HG02571 (cell line): ENCODE data around the gene SDK2.

ENCODE experiments used
- ATAC-seq: cut with Tn5 transposase; IDR thresholded peaks from one replicate; pipeline ENCODE4 v1.9.1; 2021; ENCODE audit warnings: mild to moderate bottlenecking, moderate library complexity; ENCODE audit not compliant: unreplicated experiment

Gene SDK2

GRCh38 chr17:73430165-73430680 is 214.0 kb downstream of the SDK2 start:
- ATAC-seq, result no peak

DNA sequence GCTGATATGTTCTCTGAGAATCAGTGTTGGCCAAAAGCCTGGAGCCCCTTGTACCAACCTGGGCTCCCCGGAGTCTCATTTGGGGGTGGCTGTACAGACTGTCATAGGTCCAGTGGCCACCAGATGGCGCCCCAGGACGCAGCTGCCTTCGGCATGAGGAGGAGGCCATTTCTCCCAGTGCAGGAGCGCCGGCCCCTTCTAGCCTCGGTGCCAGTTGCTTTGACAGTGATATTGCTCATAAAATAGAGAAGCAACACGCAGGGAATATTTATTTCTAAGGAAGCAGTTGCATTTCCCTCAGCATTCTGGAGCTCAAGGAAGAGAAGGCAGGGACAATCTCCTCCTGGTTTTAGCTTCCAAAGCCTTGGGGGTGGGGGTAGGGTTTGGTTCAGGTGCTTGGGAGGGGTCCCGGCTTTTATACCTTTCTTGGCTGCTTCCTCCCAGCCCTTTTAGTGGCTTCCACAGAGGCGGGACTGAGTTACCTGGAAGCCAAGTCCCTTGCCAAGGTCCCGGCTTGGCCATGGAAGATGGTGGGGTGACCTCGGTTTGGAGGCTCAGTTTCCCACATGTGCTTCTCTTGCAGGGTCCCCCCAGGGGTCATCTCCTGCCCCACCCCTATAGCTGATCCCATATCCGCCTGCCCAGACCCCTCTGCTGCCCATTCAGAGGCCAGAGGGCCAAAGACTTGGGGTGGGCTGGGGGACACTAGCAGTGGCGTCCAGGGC is 214.6 kb downstream of the SDK2 start:
- ATAC-seq, result no peak

GRCh38 chr17:73427198-73427597 is 217.0 kb downstream of the SDK2 start:
- no peak for ATAC-seq

DNA sequence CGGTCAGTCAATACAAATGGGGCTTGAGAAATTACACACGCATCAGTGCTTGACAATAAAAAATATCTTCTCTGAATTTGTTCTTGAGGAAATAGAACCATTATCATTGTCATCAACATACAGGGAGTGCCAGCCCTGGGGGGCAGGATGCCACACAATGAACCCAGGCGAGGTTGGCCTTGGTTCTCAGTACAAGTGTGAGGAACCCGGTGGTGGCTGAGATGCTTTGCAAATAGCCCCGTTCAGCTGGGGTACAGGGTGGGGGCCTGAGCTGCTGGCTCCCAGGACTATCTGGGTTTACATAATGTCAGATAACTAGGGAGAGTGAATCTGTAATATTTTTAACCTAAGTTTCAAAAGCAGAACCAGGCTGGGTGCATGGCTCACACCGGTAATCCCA is 219.7 kb downstream of the SDK2 start:
- no peak for ATAC-seq

DNA sequence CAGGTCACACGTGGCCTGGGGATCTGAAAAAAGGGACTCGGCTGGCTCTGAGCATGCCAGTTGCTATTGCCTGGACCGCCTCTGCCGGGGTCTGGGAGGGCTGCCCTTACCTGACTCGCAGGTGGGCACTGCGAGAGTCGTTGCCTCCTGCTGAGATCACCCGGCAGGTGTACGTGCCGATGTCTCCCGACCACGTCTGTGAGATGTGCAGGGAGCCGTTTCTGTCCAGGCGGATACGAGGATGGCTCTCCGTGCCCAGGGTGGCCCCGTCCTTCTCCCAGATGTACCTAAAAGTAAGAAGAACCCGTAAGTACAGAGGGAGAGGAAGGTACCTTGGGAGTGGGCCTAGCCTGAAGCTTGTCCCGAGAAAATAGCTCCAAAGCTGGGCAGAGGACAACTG is 220.4 kb downstream of the SDK2 start:
- ATAC-seq, result no peak

- ATAC-seq, result no peak
Observed at GRCh38 chr17:73423159-73423715, 221.0 kb downstream of the SDK2 start.

GRCh38 chr17:73422121-73422520 is 222.1 kb downstream of the SDK2 start:
- ATAC-seq, result no peak

GRCh38 chr17:73420897-73421296 is 223.3 kb downstream of the SDK2 start:
- ATAC-seq, result no peak

GRCh38 chr17:73419881-73420280 is 224.4 kb downstream of the SDK2 start:
- ATAC-seq, result no peak

GRCh38 chr17:73419051-73419450 is 225.2 kb downstream of the SDK2 start:
- no peak for ATAC-seq

- no peak for ATAC-seq
Observed at GRCh38 chr17:73415782-73416181, 228.5 kb downstream of the SDK2 start.

GRCh38 chr17:73414171-73414955 is 229.9 kb downstream of the SDK2 start:
- ATAC-seq, result no peak

DNA sequence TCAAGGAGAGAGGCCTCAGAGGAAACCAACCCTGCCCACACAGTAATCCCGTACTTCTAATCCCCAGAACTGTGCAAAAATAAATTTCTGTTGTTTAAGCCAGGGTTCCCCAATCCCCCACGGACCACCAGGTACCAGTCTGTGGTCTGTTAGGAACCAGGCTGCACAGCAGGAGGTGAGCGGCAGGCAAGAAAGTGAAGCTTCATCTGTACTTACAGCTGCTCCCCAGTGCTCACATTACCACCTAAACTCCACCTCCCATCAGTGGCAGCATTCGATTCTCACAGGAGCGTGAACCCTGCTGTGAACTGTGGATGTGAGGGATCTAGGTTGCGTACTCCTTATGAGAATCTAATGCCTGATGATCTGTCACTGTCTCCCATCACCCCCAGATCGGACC is 231.3 kb downstream of the SDK2 start:
- ATAC-seq, result no peak

DNA sequence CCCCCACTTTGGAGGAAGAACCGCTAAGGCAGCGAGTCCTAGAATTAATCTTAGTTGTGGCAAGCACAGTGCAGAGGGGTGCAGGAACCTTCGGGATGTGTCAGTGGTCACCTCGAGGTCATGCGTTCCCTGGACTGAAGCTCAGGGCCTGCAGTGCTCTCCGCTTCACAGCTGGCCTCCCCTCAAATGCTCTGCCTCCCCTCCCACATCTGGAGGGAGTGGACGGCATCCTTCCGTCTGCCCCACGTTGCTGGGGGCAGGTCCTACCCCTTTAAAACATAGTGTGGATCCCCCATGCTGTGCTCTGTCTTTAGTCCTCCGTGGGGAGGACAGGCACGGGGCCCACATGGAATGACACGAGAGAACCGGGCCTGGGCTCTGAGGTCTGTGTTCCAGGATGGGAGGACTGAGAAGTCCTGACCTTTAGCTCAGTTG is 232.9 kb downstream of the SDK2 start:
- ATAC-seq, result no peak

DNA sequence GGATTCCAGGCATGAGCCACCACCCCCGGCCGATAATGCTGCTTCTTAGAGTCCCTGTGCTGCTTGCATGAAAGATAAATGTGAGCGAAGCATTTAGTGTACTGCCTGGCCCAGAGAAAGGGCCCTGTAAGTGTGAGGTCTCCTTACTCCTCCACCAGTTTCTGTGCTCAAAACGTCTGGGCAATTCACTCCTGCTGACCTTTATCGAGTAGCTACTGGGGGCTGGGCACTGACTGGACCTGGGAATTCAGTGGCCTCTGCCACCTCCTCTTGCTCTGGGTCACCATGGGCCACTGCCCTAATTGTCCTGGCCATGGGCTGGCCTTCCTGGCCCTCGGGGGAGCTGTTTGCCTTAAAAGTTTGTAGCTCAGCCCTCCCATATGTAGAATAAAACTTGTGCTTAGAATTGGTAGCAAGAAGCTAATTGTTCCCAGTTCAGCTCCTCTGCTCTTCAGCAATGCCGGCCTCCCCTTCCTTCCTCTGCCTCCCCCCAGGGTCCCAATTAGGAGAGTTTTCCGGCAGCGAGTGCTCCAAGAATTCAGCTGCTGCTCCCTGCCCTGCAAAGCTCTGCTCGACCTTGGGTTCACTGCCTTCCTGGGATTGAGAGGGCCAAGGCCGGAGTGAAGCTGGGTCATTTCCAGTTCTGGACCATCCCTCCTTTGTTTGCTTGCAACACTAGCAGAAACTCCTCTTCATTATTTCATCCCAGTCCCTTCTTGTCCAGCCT is 233.5 kb downstream of the SDK2 start:
- no peak for ATAC-seq

- no peak for ATAC-seq
Observed at GRCh38 chr17:73404246-73404645, 240.0 kb downstream of the SDK2 start.

DNA sequence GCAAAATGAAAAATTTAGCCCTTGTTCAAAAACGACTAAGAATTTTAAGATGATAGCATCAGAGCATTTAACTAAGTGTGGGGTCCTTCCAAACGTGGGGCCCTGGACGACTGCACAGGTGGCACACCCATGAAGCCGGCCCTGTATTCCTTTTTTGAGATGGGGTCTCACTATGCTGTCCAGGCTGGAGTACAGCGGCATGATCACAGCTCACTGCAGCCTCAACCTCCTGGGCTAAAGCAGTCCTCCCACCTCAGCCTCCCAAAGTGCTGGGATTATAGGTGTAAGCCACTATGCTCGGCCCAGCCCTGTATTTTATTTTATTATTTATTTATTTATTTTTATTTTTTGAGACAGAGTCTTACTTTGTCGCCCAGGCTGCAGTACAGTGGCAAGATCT is 241.8 kb downstream of the SDK2 start:
- ATAC-seq, result no peak

GRCh38 chr17:73401911-73402310 is 242.3 kb downstream of the SDK2 start:
- no peak for ATAC-seq

- no peak for ATAC-seq
Observed at GRCh38 chr17:73400915-73401545, 243.2 kb downstream of the SDK2 start.

- ATAC-seq, result no peak
Observed at GRCh38 chr17:73399056-73399455, 245.2 kb downstream of the SDK2 start.
